HEK293 (cell line): ENCODE measurements around the gene SRSF9.

Source experiments
- GLIS2 ChIP-seq: fragments of 450-650 bp; formaldehyde crosslinking; IDR thresholded peaks from 2 replicates; pipeline ENCODE4 v1.5.1; 2016; ENCODE audit warnings: missing biosample characterization, missing genetic modification characterization
- KLF1 ChIP-seq: fragments of 450-650 bp; formaldehyde crosslinking; IDR thresholded peaks from 2 replicates; pipeline ENCODE4 v1.5.1; 2016; ENCODE audit warnings: missing biosample characterization, missing genetic modification characterization
- SCRT1 ChIP-seq: fragments of 450-650 bp; formaldehyde crosslinking; IDR thresholded peaks from 2 replicates; pipeline ENCODE4 v1.5.1; 2016; ENCODE audit warnings: missing biosample characterization, missing genetic modification characterization, borderline replicate concordance
- ZNF391 ChIP-seq: fragments of 450-650 bp; formaldehyde crosslinking; IDR thresholded peaks from 2 replicates; pipeline ENCODE4 v1.5.1; 2016; ENCODE audit warnings: low read depth, missing biosample characterization, missing genetic modification characterization, borderline replicate concordance
- ZNF544 ChIP-seq: fragments of 450-650 bp; formaldehyde crosslinking; IDR thresholded peaks from 2 replicates; pipeline ENCODE4 v1.5.0; 2017; ENCODE audit warnings: missing biosample characterization, missing genetic modification characterization
- ZNF621 ChIP-seq: fragments of 450-650 bp; formaldehyde crosslinking; IDR thresholded peaks from 2 replicates; pipeline ENCODE4 v1.5.1; 2017; ENCODE audit warnings: missing biosample characterization, missing genetic modification characterization
- ZNF629 ChIP-seq: fragments of 450-650 bp; formaldehyde crosslinking; IDR thresholded peaks from 2 replicates; pipeline ENCODE4 v1.5.1; 2017; ENCODE audit warnings: missing biosample characterization, missing genetic modification characterization
- ZNF654 ChIP-seq: fragments of 450-650 bp; formaldehyde crosslinking; IDR thresholded peaks from 2 replicates; pipeline ENCODE4 v1.5.1; 2016; ENCODE audit warnings: low read depth, missing biosample characterization, missing genetic modification characterization
- ZNF791 ChIP-seq: fragments of 450-650 bp; formaldehyde crosslinking; IDR thresholded peaks from 2 replicates; pipeline ENCODE4 v1.5.1; 2016; ENCODE audit warnings: missing biosample characterization, missing genetic modification characterization
- TF ChIP-seq, protein P1 (sequence below): fragments of 450-650 bp; formaldehyde crosslinking; IDR thresholded peaks from 2 replicates; pipeline ENCODE4 v1.5.1; 2016; ENCODE audit warnings: missing biosample characterization, missing genetic modification characterization, borderline replicate concordance
- TF ChIP-seq, protein P2 (sequence below): fragments of 450-650 bp; formaldehyde crosslinking; IDR thresholded peaks from 2 replicates; pipeline ENCODE4 v1.5.1; 2016; ENCODE audit warnings: missing biosample characterization, missing genetic modification characterization
- TF ChIP-seq, protein P3 (sequence below): fragments of 450-650 bp; formaldehyde crosslinking; IDR thresholded peaks from 2 replicates; pipeline ENCODE4 v1.5.1; 2016; ENCODE audit warnings: missing biosample characterization, missing genetic modification characterization, borderline replicate concordance
- TF ChIP-seq, protein P4 (sequence below): fragments of 450-650 bp; formaldehyde crosslinking; IDR thresholded peaks from 2 replicates; pipeline ENCODE4 v1.5.1; 2016; ENCODE audit warnings: missing biosample characterization, missing genetic modification characterization
- TF ChIP-seq, protein P5 (sequence below): fragments of 450-650 bp; formaldehyde crosslinking; IDR thresholded peaks from 2 replicates; pipeline ENCODE4 v1.5.1; 2016; ENCODE audit warnings: missing biosample characterization, missing genetic modification characterization, borderline replicate concordance
- TF ChIP-seq, protein P6 (sequence below): IDR thresholded peaks from 2 replicates; pipeline ENCODE4 v1.6.1; 2011; ENCODE audit warnings: mild to moderate bottlenecking, low read depth, low read length, borderline replicate concordance
- TF ChIP-seq, protein P7 (sequence below): fragments of 450-650 bp; formaldehyde crosslinking; IDR thresholded peaks from 2 replicates; pipeline ENCODE4 v1.5.1; 2016; ENCODE audit warnings: missing biosample characterization, missing genetic modification characterization
- TF ChIP-seq, protein P8 (sequence below): fragments of 450-650 bp; formaldehyde crosslinking; IDR thresholded peaks from 2 replicates; pipeline ENCODE4 v1.5.1; 2017; ENCODE audit warnings: missing biosample characterization, mild to moderate bottlenecking, missing genetic modification characterization, moderate library complexity

Gene SRSF9

DNA sequence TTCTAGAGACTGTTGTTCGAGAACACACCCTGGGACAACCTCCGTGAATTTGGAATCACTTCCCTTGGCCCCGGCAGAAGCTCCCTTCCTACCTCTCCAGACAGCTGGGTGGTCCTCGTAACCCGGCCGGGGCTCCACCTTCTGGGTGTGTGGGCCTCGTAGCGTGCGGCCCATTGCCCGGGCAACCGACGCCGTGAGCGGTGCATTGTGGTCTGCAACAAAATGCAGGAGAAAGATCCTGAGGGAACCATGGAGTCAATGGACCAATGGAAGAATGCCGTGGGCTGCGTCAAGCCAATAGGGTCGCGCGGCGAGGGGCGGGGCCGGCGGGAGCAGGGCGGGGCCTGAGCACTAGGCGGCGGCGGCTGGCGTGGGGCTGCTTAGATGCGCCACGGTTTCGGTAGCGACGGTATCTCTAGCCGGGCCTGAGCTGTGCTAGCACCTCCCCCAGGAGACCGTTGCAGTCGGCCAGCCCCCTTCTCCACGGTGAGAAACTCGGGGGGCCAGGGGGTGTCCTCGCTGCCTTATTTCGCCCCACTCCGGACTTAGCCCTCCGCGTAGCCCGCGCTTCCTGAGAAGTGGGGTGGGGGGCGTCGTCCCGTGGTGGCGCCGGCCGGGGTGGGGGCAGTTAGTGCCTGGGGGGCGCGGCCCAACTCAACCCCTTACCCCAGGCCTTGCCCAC lies 26.3 kb upstream of the SRSF9 start, which contains the start of gene DYNLL1 (continued):
- TF ChIP-seq, protein P1, sequence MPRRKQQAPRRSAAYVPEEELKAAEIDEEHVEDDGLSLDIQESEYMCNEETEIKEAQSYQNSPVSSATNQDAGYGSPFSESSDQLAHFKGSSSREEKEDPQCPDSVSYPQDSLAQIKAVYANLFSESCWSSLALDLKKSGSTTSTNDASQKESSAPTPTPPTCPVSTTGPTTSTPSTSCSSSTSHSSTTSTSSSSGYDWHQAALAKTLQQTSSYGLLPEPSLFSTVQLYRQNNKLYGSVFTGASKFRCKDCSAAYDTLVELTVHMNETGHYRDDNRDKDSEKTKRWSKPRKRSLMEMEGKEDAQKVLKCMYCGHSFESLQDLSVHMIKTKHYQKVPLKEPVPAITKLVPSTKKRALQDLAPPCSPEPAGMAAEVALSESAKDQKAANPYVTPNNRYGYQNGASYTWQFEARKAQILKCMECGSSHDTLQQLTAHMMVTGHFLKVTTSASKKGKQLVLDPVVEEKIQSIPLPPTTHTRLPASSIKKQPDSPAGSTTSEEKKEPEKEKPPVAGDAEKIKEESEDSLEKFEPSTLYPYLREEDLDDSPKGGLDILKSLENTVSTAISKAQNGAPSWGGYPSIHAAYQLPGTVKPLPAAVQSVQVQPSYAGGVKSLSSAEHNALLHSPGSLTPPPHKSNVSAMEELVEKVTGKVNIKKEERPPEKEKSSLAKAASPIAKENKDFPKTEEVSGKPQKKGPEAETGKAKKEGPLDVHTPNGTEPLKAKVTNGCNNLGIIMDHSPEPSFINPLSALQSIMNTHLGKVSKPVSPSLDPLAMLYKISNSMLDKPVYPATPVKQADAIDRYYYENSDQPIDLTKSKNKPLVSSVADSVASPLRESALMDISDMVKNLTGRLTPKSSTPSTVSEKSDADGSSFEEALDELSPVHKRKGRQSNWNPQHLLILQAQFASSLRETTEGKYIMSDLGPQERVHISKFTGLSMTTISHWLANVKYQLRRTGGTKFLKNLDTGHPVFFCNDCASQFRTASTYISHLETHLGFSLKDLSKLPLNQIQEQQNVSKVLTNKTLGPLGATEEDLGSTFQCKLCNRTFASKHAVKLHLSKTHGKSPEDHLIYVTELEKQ, result no peak
- TF ChIP-seq ZNF544 (tag by site-specific recombination) (no peak), ZNF391 (tag by site-specific recombination) (peak; percentile 43; the same call in 1 of the 2 replicates), ZNF621 (tag by site-specific recombination) (peak; percentile 99), ZNF791 (tag by site-specific recombination) (no peak), KLF1 (tag by site-specific recombination) (peak; percentile 92), ZNF654 (tag by site-specific recombination) (no peak), SCRT1 (tag by site-specific recombination) (no peak), ZNF629 (tag by site-specific recombination) (0 out of 2 replicates have a peak, but pooled peaks have one; percentile 30), GLIS2 (peak; percentile 85)
- TF ChIP-seq, protein P2, sequence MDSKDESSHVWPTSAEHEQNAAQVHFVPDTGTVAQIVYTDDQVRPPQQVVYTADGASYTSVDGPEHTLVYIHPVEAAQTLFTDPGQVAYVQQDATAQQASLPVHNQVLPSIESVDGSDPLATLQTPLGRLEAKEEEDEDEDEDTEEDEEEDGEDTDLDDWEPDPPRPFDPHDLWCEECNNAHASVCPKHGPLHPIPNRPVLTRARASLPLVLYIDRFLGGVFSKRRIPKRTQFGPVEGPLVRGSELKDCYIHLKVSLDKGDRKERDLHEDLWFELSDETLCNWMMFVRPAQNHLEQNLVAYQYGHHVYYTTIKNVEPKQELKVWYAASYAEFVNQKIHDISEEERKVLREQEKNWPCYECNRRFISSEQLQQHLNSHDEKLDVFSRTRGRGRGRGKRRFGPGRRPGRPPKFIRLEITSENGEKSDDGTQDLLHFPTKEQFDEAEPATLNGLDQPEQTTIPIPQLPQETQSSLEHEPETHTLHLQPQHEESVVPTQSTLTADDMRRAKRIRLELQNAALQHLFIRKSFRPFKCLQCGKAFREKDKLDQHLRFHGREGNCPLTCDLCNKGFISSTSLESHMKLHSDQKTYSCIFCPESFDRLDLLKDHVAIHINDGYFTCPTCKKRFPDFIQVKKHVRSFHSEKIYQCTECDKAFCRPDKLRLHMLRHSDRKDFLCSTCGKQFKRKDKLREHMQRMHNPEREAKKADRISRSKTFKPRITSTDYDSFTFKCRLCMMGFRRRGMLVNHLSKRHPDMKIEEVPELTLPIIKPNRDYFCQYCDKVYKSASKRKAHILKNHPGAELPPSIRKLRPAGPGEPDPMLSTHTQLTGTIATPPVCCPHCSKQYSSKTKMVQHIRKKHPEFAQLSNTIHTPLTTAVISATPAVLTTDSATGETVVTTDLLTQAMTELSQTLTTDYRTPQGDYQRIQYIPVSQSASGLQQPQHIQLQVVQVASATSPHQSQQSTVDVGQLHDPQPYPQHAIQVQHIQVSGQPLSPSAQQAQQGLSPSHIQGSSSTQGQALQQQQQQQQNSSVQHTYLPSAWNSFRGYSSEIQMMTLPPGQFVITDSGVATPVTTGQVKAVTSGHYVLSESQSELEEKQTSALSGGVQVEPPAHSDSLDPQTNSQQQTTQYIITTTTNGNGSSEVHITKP, result 0 out of 2 replicates have a peak, but pooled peaks have one; percentile 22
- TF ChIP-seq, protein P3, sequence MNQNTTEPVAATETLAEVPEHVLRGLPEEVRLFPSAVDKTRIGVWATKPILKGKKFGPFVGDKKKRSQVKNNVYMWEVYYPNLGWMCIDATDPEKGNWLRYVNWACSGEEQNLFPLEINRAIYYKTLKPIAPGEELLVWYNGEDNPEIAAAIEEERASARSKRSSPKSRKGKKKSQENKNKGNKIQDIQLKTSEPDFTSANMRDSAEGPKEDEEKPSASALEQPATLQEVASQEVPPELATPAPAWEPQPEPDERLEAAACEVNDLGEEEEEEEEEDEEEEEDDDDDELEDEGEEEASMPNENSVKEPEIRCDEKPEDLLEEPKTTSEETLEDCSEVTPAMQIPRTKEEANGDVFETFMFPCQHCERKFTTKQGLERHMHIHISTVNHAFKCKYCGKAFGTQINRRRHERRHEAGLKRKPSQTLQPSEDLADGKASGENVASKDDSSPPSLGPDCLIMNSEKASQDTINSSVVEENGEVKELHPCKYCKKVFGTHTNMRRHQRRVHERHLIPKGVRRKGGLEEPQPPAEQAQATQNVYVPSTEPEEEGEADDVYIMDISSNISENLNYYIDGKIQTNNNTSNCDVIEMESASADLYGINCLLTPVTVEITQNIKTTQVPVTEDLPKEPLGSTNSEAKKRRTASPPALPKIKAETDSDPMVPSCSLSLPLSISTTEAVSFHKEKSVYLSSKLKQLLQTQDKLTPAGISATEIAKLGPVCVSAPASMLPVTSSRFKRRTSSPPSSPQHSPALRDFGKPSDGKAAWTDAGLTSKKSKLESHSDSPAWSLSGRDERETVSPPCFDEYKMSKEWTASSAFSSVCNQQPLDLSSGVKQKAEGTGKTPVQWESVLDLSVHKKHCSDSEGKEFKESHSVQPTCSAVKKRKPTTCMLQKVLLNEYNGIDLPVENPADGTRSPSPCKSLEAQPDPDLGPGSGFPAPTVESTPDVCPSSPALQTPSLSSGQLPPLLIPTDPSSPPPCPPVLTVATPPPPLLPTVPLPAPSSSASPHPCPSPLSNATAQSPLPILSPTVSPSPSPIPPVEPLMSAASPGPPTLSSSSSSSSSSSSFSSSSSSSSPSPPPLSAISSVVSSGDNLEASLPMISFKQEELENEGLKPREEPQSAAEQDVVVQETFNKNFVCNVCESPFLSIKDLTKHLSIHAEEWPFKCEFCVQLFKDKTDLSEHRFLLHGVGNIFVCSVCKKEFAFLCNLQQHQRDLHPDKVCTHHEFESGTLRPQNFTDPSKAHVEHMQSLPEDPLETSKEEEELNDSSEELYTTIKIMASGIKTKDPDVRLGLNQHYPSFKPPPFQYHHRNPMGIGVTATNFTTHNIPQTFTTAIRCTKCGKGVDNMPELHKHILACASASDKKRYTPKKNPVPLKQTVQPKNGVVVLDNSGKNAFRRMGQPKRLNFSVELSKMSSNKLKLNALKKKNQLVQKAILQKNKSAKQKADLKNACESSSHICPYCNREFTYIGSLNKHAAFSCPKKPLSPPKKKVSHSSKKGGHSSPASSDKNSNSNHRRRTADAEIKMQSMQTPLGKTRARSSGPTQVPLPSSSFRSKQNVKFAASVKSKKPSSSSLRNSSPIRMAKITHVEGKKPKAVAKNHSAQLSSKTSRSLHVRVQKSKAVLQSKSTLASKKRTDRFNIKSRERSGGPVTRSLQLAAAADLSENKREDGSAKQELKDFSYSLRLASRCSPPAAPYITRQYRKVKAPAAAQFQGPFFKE (tag by site-specific recombination), result no peak
- TF ChIP-seq, protein P4, sequence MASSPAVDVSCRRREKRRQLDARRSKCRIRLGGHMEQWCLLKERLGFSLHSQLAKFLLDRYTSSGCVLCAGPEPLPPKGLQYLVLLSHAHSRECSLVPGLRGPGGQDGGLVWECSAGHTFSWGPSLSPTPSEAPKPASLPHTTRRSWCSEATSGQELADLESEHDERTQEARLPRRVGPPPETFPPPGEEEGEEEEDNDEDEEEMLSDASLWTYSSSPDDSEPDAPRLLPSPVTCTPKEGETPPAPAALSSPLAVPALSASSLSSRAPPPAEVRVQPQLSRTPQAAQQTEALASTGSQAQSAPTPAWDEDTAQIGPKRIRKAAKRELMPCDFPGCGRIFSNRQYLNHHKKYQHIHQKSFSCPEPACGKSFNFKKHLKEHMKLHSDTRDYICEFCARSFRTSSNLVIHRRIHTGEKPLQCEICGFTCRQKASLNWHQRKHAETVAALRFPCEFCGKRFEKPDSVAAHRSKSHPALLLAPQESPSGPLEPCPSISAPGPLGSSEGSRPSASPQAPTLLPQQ, result 0 out of 2 replicates have a peak, but pooled peaks have one; percentile 24
- TF ChIP-seq, protein P5, sequence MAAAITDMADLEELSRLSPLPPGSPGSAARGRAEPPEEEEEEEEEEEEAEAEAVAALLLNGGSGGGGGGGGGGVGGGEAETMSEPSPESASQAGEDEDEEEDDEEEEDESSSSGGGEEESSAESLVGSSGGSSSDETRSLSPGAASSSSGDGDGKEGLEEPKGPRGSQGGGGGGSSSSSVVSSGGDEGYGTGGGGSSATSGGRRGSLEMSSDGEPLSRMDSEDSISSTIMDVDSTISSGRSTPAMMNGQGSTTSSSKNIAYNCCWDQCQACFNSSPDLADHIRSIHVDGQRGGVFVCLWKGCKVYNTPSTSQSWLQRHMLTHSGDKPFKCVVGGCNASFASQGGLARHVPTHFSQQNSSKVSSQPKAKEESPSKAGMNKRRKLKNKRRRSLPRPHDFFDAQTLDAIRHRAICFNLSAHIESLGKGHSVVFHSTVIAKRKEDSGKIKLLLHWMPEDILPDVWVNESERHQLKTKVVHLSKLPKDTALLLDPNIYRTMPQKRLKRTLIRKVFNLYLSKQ (tag by site-specific recombination), result no peak
- TF ChIP-seq, protein P6, sequence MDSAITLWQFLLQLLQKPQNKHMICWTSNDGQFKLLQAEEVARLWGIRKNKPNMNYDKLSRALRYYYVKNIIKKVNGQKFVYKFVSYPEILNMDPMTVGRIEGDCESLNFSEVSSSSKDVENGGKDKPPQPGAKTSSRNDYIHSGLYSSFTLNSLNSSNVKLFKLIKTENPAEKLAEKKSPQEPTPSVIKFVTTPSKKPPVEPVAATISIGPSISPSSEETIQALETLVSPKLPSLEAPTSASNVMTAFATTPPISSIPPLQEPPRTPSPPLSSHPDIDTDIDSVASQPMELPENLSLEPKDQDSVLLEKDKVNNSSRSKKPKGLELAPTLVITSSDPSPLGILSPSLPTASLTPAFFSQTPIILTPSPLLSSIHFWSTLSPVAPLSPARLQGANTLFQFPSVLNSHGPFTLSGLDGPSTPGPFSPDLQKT, result no peak
- TF ChIP-seq, protein P7, sequence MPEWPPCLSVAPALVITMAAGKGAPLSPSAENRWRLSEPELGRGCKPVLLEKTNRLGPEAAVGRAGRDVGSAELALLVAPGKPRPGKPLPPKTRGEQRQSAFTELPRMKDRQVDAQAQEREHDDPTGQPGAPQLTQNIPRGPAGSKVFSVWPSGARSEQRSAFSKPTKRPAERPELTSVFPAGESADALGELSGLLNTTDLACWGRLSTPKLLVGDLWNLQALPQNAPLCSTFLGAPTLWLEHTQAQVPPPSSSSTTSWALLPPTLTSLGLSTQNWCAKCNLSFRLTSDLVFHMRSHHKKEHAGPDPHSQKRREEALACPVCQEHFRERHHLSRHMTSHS (tag by site-specific recombination), result no peak
- TF ChIP-seq, protein P8, sequence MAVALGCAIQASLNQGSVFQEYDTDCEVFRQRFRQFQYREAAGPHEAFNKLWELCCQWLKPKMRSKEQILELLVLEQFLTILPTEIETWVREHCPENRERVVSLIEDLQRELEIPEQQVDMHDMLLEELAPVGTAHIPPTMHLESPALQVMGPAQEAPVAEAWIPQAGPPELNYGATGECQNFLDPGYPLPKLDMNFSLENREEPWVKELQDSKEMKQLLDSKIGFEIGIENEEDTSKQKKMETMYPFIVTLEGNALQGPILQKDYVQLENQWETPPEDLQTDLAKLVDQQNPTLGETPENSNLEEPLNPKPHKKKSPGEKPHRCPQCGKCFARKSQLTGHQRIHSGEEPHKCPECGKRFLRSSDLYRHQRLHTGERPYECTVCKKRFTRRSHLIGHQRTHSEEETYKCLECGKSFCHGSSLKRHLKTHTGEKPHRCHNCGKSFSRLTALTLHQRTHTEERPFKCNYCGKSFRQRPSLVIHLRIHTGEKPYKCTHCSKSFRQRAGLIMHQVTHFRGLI (tag by site-specific recombination), result no peak
